ENCODE data around the gene APBA2. TPM values are rescaled to one million over a fixed set of nuclear protein-coding genes. Genes with fewer than 3 reads are reported as not detected.

Gene APBA2
- total and polyA plus RNA-seq, 2 of the 13 experiments (the other 11 are each of a cell fraction or from before 2014, with no cell fraction given), result 0.62 to 2.3 TPM

GRCh38 chr15:28914046-28914445, 28.3 kb downstream of the APBA2 start:
- intact Hi-C loops (cut with micrococcal nuclease; ENCODE audit: unreplicated experiment), result loop anchor here (10.0 kb wide), 1 partner anchor 61 kb away; no protein-coding TSS in a partner anchor
- H4K20me1 ChIP-seq (ENCODE audit: insufficient read depth, low read length), result no peaks in the 10 kb centered on the region
- no peaks in the 10 kb centered on the region for H3K79me2 ChIP-seq (ENCODE audit: insufficient read depth, low read length)
- no peak overlapping the region for H3K27ac ChIP-seq (ENCODE audit: extremely low read length, insufficient read depth, low read length)
- ChIA-PET CTCF (ENCODE audit: low intra/inter-chr PET ratio, low total read pairs) (no interaction called here), POLR2A (no interaction called here)
- in situ Hi-C loops (cut with HindIII; ENCODE audit: extremely low pct_ligation_motif_present, low pct_unique_long_range_greater_than_20kb), result no loop called here
- no peak overlapping the region for H3K4me3 ChIP-seq (replicated peaks in 1 of 3; ENCODE audit: insufficient read depth in 1 of 3, low read depth in 2 of 3, low read length in 3 of 3)
- TF ChIP-seq ZNF382 (CRISPR knock-in tag; IDR thresholded peaks at IDR 0.05; ENCODE audit: borderline replicate concordance), result no peak
- TF ChIP-seq DPF2 (CRISPR knock-in tag; IDR thresholded peaks at IDR 0.05; ENCODE audit: borderline replicate concordance, low read depth), result no peak
- no peak for TF ChIP-seq ZSCAN20 (CRISPR knock-in tag; IDR thresholded peaks at IDR 0.05; ENCODE audit: borderline replicate concordance)
- no peak for TF ChIP-seq NFE2L2 (IDR thresholded peaks at IDR 0.05; ENCODE audit: low read length)
- no peak for TF ChIP-seq ZHX2 (IDR thresholded peaks at IDR 0.05; ENCODE audit: low read depth)
- TF ChIP-seq ZHX2 (CRISPR knock-in tag; IDR thresholded peaks at IDR 0.05; ENCODE audit: borderline replicate concordance), result no peak
- TF ChIP-seq BCL3 (CRISPR knock-in tag; IDR thresholded peaks at IDR 0.05), result no peak
- TF ChIP-seq BRD4 (CRISPR knock-in tag; IDR thresholded peaks at IDR 0.05), result no peak
- no peak for TF ChIP-seq ZNF589 (CRISPR knock-in tag; conservative IDR thresholded peaks at IDR 0.05)
- no peak for TF ChIP-seq STAG1 (CRISPR knock-in tag; IDR thresholded peaks at IDR 0.05)
- TF ChIP-seq ZBTB38 (CRISPR knock-in tag; IDR thresholded peaks at IDR 0.05), result no peak
- H3K36me3 ChIP-seq (replicated peaks in 1 of 2; ENCODE audit: control insufficient read depth in 1 of 2, insufficient read depth in 2 of 2, low read length in 2 of 2), result no peaks in the 10 kb centered on the region
- DNase-seq (ENCODE audit: low spot score) (no peak), FAIRE-seq (no peak), ATAC-seq (no peak)
- no peak overlapping the region for H3K9ac ChIP-seq (ENCODE audit: insufficient read depth, low read depth, low read length)
- H3K9me3 ChIP-seq (ENCODE audit: low read length), result no peaks in the 10 kb centered on the region
- H2AFZ ChIP-seq (ENCODE audit: low read length), result no peak overlapping the region
- H3K4me1 ChIP-seq (ENCODE audit: insufficient read depth, low read length), result no peaks in the 10 kb centered on the region
- no peaks in the 10 kb centered on the region; a peak in 1 of 5 replicates for H3K27me3 ChIP-seq (ENCODE audit: control insufficient read depth in 1 of 2, insufficient read depth in 2 of 2, low read length in 2 of 2)
- WGBS (ENCODE audit: low lambda C conversion rate), result 54% methylated on average over 3 of the region's 3 CpGs
- no peak overlapping the region for H3K4me2 ChIP-seq (ENCODE audit: low read depth, low read length)
- BruUV-seq (replicated peaks), result no TSS peak

Data from HepG2 (cell line).